DMS53 (cell line): ENCODE measurements around the gene UBE2J1.
"Not testable (repeated sequence)": the region's sequence is repeated elsewhere in the genome, so short reads cannot be mapped to it uniquely, and the experiment has no call there.

ENCODE experiments used
- DNase-seq: peaks from one replicate; lab custom pipeline; 2025; lab: John Stamatoyannopoulos, UW

Gene UBE2J1

GRCh38 chr6:89352278-89353117 is at the start of gene UBE2J1:
TSS of gene UBE2J1 (minus strand) at chr6:89352722. CDS start at chr6:89352569, 153 bp downstream.
- DNase-seq, result peak; percentile 95

DNA sequence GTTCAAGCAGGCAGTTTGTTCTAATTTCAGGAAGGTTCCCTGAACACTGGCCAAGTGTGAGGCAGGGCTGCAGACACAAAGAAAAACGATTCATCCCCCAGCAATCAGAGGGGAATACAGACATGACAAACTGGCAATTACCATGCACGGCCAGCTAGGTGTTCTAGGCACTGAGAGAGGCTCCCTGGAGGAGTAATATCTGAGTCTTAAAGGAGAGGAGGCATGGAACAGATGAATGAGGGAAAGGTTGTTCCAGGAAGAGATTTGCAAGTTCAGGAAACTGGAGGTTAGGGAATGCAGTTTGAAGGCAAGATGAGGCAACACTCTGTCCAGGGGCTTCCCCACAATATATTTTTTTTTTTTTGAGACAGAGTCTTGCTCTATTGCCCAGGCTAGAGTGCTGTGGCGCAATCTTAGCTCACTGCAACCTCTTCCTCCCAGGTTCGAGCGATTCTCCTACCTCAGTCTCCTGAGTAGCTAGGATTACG is 48.4 kb upstream of the UBE2J1 start:
- DNase-seq, result no peak

DNA sequence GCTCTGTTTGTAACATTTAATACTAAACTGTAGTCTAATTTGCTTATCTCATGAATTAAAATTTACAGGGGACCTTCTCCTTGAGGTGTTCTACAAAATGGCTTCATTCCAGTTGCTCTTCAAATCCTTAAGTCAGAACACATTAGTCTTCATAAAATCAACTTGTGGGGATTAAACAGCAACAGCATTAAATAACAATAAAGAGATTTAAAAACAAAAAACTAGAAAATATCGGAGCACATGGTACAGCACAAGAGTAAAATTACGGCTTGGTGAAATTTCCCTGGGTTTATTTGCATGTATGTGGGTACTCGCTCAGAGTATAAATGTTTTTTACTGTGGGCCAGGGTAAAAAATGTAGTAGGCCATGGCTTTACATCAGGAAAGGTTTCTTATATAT is 47.5 kb upstream of the UBE2J1 start:
- no peak for DNase-seq

DNA sequence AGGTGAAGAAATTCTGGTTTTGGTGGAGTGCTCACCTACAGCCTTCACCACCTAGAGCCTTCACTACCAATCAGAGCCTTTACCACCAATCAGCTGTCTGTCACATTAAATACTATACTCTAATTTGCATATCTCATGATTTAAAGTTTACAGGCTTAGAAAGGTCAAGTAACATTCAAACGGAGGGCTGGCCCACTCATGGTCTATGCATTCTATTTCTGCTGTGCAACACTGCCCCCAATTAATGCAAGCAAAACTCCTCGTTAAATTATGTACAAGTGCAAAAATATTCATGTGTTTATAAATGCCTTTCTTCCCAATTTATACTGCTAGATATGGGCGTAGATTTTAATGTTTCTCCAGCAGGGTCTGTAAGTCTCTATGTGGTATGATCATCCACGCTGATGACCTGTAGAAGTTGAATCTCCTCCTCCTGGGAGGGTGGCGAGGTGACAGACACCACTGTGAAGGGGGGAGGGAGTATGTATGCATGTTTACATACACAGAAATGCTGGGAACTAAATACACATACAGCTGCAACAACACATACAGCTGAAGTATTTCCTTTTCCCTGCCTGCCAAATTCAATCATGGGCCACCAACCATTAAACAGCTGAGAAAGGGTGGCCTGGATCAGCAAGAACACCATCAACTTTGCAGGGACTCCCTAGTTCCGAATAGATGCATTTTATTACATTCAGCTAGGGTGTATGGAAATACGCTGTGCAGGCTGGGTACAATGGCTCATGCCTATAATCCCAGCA is 46.4 kb upstream of the UBE2J1 start:
- DNase-seq, result peak; percentile 52

- not testable (repeated sequence) for DNase-seq
Observed at GRCh38 chr6:89397884-89398283, 45.4 kb upstream of the UBE2J1 start.

GRCh38 chr6:89393659-89394058 is 41.1 kb upstream of the UBE2J1 start:
- DNase-seq, result no peak

DNA sequence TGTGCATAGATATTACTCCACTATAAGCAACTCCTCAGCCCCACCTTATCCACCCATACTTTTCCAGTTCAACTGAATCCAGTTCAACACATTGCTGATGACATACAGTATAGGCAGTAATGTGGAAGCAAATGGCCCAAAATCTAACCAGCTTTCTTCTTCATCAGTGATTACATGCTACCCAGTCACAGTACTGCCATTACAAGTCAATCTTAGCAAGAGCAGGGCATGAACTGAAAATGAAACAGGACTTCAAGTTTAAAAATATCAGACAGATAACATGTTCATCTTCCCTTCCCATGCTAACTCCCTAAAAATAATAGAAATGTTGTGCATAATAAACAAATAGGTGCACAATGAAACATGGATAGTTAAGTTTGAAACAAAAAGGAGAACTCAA is 40.3 kb upstream of the UBE2J1 start:
- no peak for DNase-seq

DNA sequence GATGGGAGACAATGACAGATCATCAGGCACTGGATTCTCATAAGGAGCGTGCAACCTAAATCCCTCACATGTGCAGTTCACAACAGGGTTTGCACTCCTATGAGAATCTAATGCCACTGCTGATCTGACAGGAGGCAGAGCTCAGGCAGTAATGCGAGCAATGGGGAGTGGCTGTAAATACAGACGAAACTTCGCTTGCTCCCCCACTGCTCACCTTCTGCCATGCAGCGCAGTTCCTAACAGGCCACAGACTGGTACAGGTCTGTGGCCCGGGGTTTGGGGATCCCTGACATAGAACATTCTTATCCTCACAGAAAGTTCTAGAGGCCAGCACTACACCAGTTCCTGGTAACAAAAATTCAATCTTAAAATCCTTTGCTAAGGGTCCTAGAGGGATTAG is 36.3 kb upstream of the UBE2J1 start:
- no peak for DNase-seq

DNA sequence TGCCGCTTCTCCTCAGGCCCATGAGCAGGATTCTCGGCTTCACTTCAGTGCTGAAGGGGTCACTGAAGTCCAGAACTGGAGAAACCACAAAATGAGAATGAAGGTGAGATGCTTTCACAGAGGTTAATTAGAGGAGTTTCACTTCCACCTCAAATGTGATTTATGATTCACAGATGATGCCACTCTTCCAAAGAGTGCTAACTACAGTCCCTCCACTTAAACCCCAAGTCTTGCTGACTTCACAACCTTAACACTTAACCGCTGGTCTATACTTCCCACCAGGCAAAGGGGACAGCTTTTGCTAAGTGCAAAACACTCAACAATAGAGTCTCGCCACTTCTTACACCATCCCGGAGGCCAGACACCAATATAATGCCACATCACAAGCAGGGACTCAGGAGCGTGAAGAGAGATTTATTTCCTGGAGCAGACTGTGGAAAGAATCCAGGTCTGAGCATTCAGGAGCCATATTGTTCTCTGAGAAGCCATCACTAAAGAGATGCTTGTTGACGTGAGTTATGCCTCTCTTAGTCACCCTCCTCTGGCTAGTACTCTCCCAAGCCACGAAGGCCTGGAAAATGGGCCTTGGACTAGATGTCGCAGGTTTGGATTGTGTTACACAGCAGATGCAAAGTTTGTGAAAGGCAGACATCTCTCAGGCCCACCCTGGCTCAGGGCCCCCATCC is 35.1 kb upstream of the UBE2J1 start:
- no peak for DNase-seq

DNA sequence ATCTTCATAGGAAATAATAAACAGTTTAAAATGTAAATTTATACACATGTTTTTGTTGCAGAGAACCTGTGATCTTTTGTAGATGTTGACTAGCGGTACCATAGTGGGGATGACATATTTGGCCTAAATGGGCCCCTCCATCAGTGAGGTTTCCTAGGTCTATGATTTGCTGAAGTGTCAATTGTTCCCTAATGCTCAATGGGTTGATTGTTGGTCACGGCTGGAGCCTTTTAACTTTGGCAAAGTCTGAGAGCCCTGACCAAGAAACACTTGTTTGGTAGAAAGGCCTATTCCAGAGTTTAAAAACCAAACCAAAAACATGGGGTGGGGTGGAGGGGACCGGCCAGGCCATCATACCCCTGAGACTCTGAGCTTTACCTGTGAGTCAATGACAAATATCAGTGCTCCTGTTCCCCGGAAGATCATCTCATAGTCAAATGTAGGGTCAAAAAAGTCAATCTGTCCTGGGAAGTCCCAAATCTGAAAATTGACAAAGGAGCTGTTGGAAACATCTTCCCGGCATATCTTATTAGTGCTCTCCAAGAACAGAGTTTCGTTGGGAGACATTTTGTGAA is 34.5 kb upstream of the UBE2J1 start:
- no peak for DNase-seq

DNA sequence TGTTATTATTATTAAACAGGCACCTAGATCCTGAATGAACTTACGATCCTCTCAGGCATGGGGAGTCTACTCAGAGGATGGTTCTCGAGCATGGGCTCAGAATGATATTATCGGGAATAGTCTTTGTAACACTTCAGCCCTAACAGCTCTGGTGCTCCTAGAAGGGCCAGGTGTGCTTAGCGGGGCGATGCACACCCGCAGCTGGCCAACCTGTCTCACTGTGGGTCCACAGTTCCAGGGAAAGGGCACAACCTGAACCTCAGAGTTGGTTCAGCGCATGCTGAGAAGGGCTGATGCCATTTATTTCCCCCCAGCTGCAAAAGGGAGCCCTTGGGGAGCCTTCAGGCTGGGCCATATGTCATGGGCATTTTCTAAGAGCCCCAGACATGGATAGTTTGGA is 33.3 kb upstream of the UBE2J1 start:
- peak; percentile 16 for DNase-seq

DNA sequence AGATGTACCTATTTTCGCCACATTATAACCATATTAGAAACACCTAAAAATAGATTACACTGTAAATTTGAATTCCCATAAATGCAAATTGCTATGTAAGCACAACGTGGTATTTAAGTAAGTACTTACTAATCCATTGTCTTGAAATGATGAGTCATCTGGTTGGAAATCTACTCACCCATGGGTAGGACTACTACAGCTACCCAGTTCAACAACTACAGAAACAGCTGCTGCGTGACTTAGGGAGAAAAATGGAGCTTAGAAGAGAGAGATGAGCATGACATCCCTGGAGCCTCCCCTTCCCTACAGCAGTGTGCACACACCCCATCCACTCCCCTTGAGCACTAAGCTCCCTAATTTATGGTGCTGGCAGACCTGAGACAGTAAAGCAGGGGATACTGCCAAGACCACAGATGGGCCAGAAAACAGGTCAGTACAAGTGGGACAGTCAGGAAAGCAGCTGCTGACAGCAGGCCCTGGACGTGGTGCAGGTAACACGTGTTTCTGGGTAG is 32.7 kb upstream of the UBE2J1 start:
- peak; percentile 84 for DNase-seq

GRCh38 chr6:89381031-89381430 is 28.5 kb upstream of the UBE2J1 start:
- no peak for DNase-seq

- DNase-seq, result no peak
Observed at GRCh38 chr6:89379281-89379680, 26.8 kb upstream of the UBE2J1 start.

DNA sequence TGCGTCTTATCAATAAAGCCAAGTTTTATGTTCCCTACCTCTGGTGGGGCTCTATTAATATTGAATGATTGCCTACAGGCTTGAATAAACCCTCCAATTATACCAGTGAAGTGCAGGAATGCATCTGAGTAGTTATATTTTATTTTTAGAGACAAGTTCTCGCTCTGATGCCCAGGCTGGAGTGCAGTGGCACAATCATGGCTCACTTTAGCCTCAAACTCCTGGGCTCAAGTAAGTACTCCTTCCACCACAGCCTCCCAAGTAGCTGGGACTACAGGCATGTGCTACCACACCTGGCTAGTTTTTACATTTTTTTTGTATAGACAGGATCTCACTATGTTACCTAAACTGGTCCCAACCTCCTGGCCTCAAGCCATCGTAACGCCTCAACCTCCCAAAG is 26.1 kb upstream of the UBE2J1 start:
- no peak for DNase-seq

- peak; percentile 96 for DNase-seq
Observed at GRCh38 chr6:89375427-89376267, 23.1 kb upstream of the UBE2J1 start.

- peak; percentile 49 for DNase-seq
Observed at GRCh38 chr6:89372506-89372901, 20.0 kb upstream of the UBE2J1 start.

DNA sequence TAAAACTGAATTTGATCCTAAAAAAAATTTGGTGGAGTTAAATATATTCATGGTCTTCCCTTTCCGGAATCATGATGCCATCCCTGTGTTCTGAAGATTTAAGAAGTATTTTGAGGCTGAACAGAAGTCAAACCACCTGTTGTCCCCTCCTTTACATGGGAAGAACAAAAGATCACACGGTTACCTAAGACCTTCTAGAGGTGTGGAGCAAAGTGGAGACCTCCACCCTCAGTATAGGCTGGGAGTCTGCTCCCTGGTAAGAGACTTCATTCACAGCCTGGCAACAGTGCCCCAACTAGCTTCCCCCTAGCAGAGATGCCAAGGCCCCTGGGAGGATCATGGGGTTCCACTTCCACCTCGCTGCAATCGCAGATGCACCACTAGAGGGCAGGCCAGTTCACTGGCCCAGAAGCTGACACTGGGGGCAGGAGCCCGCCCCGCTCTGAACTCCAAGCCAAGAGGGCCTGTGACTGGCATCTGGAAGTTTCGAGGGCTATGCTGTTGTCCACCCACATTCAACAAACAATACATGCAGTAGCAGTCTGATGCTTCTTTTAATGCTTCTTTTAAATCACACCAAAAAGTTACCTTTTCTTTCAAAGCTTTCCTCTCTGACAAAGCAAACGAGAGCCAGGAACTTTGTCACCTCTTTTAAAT is 19.5 kb upstream of the UBE2J1 start:
- peak; percentile 78 for DNase-seq

- peak; percentile 4 for DNase-seq
Observed at GRCh38 chr6:89368999-89369398, 16.5 kb upstream of the UBE2J1 start.

DNA sequence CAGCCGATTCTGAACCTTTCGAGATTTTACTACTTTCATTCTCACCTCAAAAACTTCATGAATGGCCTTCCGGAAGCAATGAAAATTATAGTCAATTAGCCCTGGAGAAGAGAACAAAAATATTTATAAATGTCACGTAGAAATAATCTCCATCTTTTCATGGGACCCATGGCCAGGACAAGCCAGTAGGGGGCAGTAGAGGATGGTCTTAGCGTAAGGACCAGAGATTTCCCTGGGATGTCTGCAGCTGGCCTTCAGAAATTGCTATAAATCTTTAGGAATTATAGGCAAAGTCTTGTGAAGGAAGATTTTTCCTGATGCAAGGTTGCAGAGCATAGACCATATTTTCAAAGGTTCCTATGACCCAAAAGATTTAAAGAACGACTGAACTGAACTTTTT is 15.6 kb upstream of the UBE2J1 start:
- peak; percentile 69 for DNase-seq
